Dermis blood vessel endothelial cell (primary cell): ENCODE results near the gene KCTD20. TPM values are rescaled to one million over a fixed set of nuclear protein-coding genes. Genes with fewer than 3 reads are reported as not detected.

ENCODE experiments used
- DNase-seq: peaks from one replicate; pipeline ENCODE4 v3.0.0; 2010
- total RNA-seq: library from RNA; depleted of rRNA; stranded (reverse); fragments of >200 nt; gene quantifications from 2 replicates; pipeline ENCODE4 v1.2.3, GENCODE V29; 2014

The KCTD20 gene
- total RNA-seq, 1 donor from 2014 or later, result 96.7 TPM

DNA sequence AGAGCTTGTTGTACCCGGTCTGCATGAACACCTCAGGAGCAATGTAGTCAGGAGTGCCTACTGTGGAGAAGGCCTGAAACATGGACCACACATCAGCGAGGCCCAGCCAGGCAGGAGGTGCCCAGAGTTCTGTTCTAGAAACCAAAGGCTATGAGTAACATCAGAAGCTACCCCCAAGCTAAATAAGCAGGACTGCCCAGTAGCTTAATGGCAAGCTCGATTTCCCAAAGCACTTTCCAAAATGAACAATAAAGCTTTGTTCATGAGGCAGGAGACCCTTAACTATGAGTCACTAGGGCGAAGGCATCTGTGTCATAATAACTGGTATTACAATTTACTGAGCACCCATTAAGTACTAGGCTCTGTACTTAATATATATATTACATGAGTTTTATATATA lies 57.1 kb downstream of the KCTD20 start:
- DNase-seq, result no peak

DNA sequence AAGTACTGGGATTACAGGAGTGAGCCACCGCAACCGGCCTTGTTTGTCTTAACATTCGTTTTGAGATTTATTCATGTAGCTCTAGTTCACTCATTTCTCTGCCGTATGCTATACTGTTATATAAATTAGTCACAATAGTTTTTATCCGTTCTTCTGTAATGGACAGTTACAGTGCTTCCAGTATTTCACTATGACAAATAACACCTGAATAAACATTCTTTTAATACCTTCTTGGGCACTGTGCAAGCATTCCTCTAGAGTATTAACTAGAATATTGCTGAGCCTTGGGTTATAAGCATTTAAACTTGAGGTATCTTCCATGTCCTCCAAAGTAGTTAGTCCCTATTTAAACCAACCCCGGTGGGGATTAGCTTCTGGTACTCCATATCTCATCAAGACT lies 58.9 kb downstream of the KCTD20 start:
- no peak for DNase-seq

DNA sequence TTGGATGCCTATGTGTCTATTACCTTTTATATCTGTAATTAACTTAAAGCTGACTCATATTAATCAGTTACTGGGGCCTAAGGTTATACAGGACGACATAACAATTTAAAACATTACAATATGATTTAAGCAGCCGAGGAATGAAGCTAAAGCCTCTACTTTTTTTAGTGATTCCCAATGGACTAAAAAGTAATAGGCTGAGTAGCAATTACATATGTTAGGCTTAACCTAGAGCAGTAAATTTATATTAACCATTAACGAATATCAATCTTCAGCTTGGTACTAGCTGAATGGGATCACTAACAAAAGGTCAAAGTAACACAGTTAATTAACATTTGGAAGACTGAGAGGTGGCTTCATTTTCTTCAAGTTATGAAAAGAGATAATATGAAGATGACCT lies 61.4 kb downstream of the KCTD20 start:
- no peak for DNase-seq

DNA sequence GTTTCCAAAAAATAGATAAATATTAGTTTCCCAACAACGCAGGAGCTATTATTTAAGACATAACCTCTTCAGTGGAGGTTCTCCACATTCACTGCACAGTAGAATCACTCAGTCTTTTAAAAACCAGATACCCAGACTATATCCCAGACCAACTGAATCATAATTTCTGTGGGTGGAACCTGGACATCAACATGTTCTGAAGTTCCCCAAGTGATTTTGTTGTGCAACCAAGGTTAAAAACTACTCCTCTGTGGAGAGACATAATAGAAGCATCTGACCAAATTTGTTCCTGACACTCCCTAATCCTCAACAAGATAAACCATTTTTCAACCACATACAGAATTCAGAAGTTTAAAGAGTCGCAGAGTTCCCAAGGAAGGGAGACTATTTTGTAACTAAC lies 62.2 kb downstream of the KCTD20 start:
- no peak for DNase-seq

- peak; percentile 8 for DNase-seq
Observed at GRCh38 chr6:36505744-36506534, 63.1 kb downstream of the KCTD20 start.

DNA sequence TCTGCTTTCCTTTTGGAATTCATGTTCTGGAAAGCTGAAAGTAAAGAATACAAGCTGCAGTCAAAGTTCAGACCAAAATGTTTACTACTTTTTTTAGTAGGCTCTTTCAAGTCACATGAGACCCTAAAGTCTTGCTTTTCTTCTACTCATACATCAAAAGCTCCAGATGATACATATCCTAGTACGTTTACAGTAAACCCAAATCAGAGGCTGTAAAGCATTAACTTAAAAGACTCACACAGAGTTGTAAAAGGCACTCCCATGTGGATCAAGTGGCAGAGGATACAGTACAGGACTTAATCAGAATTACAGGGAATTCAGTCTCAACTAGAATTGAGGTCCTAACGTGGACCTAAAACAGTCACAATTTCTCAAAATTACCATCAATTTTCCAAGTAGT lies 63.8 kb downstream of the KCTD20 start:
- DNase-seq, result no peak

- DNase-seq, result no peak
Observed at GRCh38 chr6:36508532-36508931, 65.7 kb downstream of the KCTD20 start.

GRCh38 chr6:36510365-36510764 lies 67.6 kb downstream of the KCTD20 start:
- no peak for DNase-seq

DNA sequence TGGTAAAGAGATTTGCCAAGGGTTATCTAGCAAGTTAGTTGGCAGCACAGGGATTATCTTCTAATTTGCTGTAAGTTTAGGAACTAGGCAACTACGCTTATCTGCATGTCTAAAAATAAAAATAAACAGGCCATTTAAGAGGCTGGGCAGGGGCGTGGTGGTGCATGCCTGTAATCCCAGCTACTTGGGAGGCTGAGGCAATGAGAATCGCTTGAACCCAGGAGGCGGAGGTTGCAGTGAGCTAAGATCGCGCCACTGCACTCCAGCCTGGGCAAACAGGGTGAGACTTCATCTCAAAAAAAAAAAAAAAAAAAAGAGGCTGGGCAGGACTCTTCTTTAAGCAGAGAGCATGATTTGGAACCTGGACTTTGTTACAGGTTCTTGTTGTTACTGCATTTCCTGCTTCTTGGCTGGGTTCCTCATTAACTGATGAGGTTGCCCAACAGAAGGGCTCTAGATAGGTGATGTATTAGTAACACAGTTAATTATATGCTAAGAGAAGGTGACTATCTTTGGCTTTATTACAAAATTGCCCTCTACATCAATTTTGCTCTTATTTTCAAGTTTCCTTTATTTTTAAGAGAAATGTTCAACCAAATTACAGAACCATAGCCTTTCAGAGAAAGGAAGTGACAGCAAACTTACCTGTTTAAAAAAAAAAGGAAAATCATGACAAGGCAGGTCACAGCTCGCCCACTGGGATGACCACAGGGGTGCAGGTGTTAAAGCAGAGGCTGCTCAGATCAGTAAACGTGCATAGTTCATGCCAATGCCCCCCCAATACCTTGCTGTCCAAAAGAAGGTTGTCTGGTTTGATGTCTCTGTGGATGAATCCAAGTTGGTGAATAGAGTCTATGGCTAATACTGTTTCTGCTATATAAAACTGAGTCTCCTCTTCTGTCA lies 72.0 kb downstream of the KCTD20 start:
- DNase-seq, result no peak

DNA sequence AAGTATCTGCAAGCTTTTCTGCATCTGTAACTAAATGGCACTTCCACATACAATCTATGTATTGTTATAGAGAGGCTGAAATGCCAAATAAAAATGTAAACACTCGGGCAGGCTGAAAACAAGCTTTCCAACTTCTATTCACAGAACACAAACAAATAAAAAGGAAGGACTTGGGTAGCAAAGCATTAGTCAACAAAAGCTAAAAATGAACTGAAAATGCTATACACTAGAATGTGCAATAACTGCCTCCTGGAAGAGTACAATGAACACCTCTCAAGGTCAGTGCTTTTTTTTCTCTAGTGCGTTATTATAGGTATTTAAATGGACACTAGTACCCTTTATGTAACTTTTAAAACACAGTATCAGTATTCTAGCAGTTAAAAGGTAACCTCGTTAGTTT lies 73.0 kb downstream of the KCTD20 start:
- DNase-seq, result no peak

- no peak for DNase-seq
Observed at GRCh38 chr6:36516559-36516958, 73.8 kb downstream of the KCTD20 start.

GRCh38 chr6:36516988-36517387 lies 74.2 kb downstream of the KCTD20 start:
- DNase-seq, result no peak

DNA sequence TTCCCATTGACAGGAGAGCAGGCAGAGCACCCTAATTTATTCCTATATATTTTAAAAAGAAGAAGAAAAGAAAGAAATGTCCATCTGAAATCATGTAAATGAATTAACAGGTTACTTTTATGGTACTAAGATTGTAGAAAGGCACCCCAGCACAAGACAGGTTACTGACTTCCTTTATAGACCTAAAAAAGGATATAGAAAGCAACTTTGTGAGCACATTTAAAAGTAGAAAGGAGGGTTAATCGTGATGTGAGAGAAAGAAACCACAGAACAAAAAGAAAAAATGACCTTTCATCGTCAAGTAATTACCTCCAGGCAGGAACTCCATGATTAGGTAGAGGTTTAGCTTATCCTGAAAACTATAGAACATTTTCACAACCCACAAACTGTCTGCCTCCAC lies 74.6 kb downstream of the KCTD20 start:
- DNase-seq, result no peak

GRCh38 chr6:36519352-36519751 lies 76.6 kb downstream of the KCTD20 start:
- DNase-seq, result no peak

- DNase-seq, result no peak
Observed at GRCh38 chr6:36523451-36523850, 80.7 kb downstream of the KCTD20 start.

- no peak for DNase-seq
Observed at GRCh38 chr6:36523936-36524499, 81.2 kb downstream of the KCTD20 start.

DNA sequence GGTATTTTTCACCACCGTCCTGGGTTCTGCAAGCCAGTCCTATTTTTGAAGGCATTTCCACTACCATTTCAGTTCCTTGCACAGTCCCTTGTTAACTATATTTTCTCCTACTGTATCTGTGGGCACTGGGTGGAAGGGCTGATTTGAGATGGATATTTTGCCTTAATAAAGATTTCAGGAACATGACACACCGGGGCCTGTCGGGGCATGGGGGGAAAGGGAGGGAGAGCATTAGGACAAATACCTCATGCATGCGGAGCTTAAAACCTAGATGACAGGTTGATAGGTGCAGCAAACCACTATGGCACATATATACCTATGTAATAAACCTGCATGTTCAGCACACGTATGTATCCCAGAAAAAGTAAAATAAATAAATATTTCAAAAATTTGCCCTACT lies 82.1 kb downstream of the KCTD20 start:
- no peak for DNase-seq

GRCh38 chr6:36525346-36525745 lies 82.5 kb downstream of the KCTD20 start:
- DNase-seq, result no peak

DNA sequence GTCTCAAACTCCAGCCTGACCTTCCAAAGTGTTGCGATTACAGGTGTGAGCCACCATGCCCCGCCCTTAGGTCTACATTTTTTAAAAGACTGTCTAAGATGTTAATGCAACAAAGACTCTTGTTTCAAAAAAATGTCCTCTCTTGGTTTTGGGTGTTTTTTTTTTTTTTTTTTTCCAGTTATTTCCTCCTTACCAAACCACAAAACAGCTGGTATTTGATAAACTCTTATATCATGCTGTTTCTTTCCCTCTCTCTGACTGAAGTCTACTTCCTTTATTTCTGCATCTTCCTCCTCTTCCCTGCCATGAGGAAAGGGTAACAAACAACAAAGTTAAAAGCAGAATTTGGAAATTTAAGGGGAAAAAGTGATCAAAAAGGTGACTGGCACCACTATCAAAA lies 83.3 kb downstream of the KCTD20 start:
- no peak for DNase-seq

- DNase-seq, result no peak
Observed at GRCh38 chr6:36533321-36533720, 90.5 kb downstream of the KCTD20 start.

DNA sequence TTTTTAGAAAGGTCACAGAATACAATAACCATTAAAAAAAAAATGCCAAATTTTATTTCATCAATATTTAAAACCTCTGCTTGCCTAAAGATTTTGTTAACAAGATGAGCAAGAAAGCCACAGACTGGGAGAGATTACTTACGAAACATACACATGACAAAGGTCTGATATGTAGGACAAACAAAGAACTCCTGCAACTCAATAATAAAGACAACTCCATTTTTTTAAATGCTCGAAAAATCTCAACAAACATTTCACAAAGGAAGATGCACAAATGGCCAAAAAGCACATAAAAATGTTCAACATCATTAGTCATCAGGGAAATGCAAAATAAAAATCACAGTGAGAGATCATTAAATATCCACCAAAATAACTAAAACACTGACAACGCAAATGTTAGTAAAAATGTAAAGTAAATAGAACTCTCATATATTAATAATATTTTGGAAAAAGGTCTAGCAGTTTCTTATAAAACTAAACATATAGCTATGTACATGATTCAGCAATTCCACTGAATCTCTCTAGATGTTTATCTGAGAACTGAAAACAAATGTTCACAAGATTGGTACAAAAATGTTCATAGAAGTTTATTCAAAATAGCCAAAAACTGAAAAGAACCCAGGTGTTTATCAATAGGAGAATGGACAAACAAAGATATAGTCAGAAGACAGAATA lies 94.2 kb downstream of the KCTD20 start:
- no peak for DNase-seq

DNA sequence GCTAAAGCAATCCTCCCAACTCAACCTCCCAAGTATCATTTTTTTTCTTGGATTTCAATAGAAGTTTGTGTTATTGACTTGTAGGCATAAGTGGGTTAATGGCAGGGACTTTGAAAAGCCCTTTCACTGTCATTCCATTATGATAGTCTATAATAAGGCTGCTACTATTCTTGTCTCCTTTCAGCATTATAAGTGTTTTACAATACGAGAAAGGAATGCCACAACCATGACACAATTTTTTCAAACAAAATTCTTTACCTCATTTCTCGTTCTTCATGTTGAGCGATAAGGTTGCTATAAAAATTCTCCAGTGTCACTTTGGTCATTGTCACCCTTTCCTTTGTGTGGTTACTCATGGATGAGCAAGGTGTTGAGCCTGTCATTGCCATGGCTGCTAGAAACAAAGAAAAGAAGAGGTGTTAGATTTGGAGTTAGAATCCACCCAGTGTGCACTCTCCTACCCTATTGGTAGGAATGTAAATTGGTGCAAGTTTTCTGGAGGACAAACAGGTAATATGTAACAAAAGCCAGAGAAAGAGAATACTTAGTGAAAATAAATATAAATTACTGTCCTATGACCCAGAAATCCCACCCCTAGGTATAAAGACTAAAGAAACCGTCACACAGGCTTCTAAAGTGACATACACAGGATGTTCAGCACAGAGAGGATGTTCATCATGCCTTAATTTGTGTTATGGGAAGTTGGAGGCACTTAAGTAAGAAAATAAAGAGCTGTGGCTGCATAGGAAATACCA lies 97.2 kb downstream of the KCTD20 start:
- no peak for DNase-seq
